Tibial nerve (tissue), 4 donors: ENCODE results near the gene ALK.

Experiments
- CTCF ChIP-seq, 5 experiments: fragments of 200-600 bp in 3 of 5; fragments of 450-650 bp in 2 of 5; sonication (generic) in 3 of 5; IDR thresholded peaks; one replicate each; pipeline ENCODE4 v1.5.1; 2016 to 2019; ENCODE audit warnings: antibody characterized with exemption in 5 of 5, mild to moderate bottlenecking in 3 of 5, moderate library complexity in 2 of 5
- EP300 ChIP-seq, 2 donors: sonication (generic); formaldehyde crosslinking; IDR thresholded peaks; one replicate each; pipeline ENCODE4 v1.6.1; 2017; ENCODE audit warnings: antibody characterized with exemption in 2 of 2, mild to moderate bottlenecking in 1 of 2

GRCh38 chr2:29676886-29677453 lies 244.4 kb downstream of the ALK start:
- TF ChIP-seq CTCF (IDR thresholded peaks at IDR 0.05) (no peak), EP300 (IDR thresholded peaks at IDR 0.05) (no peak)
